SK-N-SH treated with all-trans-retinoic acid at 6 μM for 48 hours (cell line): ENCODE results near the gene SLC25A30.

Source experiments
- ATAC-seq: fragments of 200-7000 bp; cut with Tn5 transposase; 3 replicates; pipeline ENCODE4 v1.9.1; 2020; ENCODE audit warnings: mild to moderate bottlenecking, moderate library complexity
- BACH2 ChIP-seq: fragments of 250-450 bp; sonication (Bioruptor Pico); IDR thresholded peaks from 2 replicates; pipeline ENCODE4 v1.9.0; 2021; ENCODE audit warnings: mild to moderate bottlenecking, borderline replicate concordance
- CSDC2 ChIP-seq: fragments of 250-450 bp; sonication (Bioruptor Pico); IDR thresholded peaks from 2 replicates; pipeline ENCODE4 v1.5.0; 2020; ENCODE audit warnings: mild to moderate bottlenecking, moderate library complexity
- ESRRG ChIP-seq: fragments of 250-450 bp; sonication (Bioruptor Pico); IDR thresholded peaks from 2 replicates; pipeline ENCODE4 v1.6.1; 2021; ENCODE audit warnings: mild to moderate bottlenecking
- GLIS3 ChIP-seq: fragments of 250-450 bp; sonication (Bioruptor Pico); IDR thresholded peaks from 2 replicates; pipeline ENCODE4 v1.5.0; 2020; ENCODE audit warnings: mild to moderate bottlenecking, moderate library complexity
- ISL1 ChIP-seq: fragments of 250-450 bp; sonication (Bioruptor Pico); IDR thresholded peaks from 2 replicates; pipeline ENCODE4 v2.1.2; 2022; ENCODE audit warnings: mild to moderate bottlenecking, moderate library complexity
- OSR1 ChIP-seq: fragments of 250-450 bp; sonication (Bioruptor Pico); IDR thresholded peaks from 2 replicates; pipeline ENCODE4 v1.8.0; 2022; ENCODE audit warnings: moderate library complexity, mild to moderate bottlenecking, inconsistent platforms
- PATZ1 ChIP-seq: fragments of 250-450 bp; sonication (Bioruptor Pico); IDR thresholded peaks from 2 replicates; pipeline ENCODE4 v1.8.0; 2020; ENCODE audit warnings: mild to moderate bottlenecking, moderate library complexity, borderline replicate concordance
- PPARA ChIP-seq: fragments of 250-450 bp; sonication (Bioruptor Pico); IDR thresholded peaks from 2 replicates; pipeline ENCODE4 v1.5.0; 2020; ENCODE audit warnings: mild to moderate bottlenecking, borderline replicate concordance
- RARB ChIP-seq: fragments of 250-450 bp; sonication (Bioruptor Pico); IDR thresholded peaks from 2 replicates; pipeline ENCODE4 v1.8.0; 2021; ENCODE audit warnings: mild to moderate bottlenecking, moderate library complexity
- SNAI2 ChIP-seq: fragments of 250-450 bp; sonication (Bioruptor Pico); IDR thresholded peaks from 2 replicates; pipeline ENCODE4 v1.5.0; 2020; ENCODE audit warnings: mild to moderate bottlenecking, moderate library complexity
- TCF4 ChIP-seq: fragments of 250-450 bp; sonication (Bioruptor Pico); IDR thresholded peaks from 2 replicates; pipeline ENCODE4 v1.8.0; 2021; ENCODE audit warnings: mild to moderate bottlenecking, moderate library complexity, borderline replicate concordance
- TOX ChIP-seq: fragments of 250-450 bp; sonication (Bioruptor Pico); IDR thresholded peaks from 2 replicates; pipeline ENCODE4 v1.8.0; 2021; ENCODE audit warnings: mild to moderate bottlenecking, moderate library complexity, borderline replicate concordance
- TSHZ2 ChIP-seq: fragments of 250-450 bp; sonication (Bioruptor Pico); IDR thresholded peaks from 2 replicates; pipeline ENCODE4 v1.5.0; 2020; ENCODE audit warnings: mild to moderate bottlenecking, moderate library complexity
- ZFP3 ChIP-seq: fragments of 250-450 bp; sonication (Bioruptor Pico); IDR thresholded peaks from 2 replicates; pipeline ENCODE4 v1.5.0; 2020; ENCODE audit warnings: mild to moderate bottlenecking, moderate library complexity
- ZFP30 ChIP-seq: fragments of 450-650 bp; formaldehyde crosslinking; IDR thresholded peaks from 2 replicates; pipeline ENCODE4 v1.5.0; 2022; ENCODE audit warnings: mild to moderate bottlenecking, moderate library complexity
- ZNF70 ChIP-seq: fragments of 450-650 bp; formaldehyde crosslinking; IDR thresholded peaks from 2 replicates; pipeline ENCODE4 v1.5.0; 2020; ENCODE audit warnings: mild to moderate bottlenecking, moderate library complexity

The SLC25A30 gene

GRCh38 chr13:45417790-45418534, at the start of gene SLC25A30:
Gene SLC25A30, minus strand, starts transcription at chr13:45418373. Its CDS starts 6,948 bp downstream, at chr13:45411425.
- TF ChIP-seq OSR1 (CRISPR knock-in tag) (no peak), PATZ1 (CRISPR knock-in tag) (no peak), TSHZ2 (0 out of 2 replicates have a peak, but pooled peaks have one; percentile 19), BACH2 (CRISPR knock-in tag) (no peak), SNAI2 (CRISPR knock-in tag) (no peak)
- peak; percentile 96 for ATAC-seq

GRCh38 chr13:45466359-45466758, 48.2 kb upstream of the SLC25A30 start:
- ATAC-seq, result no peak
- TF ChIP-seq TCF4 (CRISPR knock-in tag) (no peak), GLIS3 (CRISPR knock-in tag) (no peak), TOX (CRISPR knock-in tag) (no peak), TSHZ2 (no peak), ESRRG (CRISPR knock-in tag) (no peak), BACH2 (CRISPR knock-in tag) (no peak), ISL1 (CRISPR knock-in tag) (no peak)
- TF ChIP-seq, all 23 proteins: peak for 0

- TF ChIP-seq ISL1 (CRISPR knock-in tag), result no peak
- no peak for TF ChIP-seq ZFP30 (CRISPR knock-in tag)
- no peak for TF ChIP-seq CSDC2 (CRISPR knock-in tag)
- TF ChIP-seq TSHZ2, result no peak
- no peak for TF ChIP-seq ESRRG (CRISPR knock-in tag)
- TF ChIP-seq PPARA (CRISPR knock-in tag), result no peak
- no peak for TF ChIP-seq ZFP3
- no peak for TF ChIP-seq RARB (CRISPR knock-in tag)
- no peak for TF ChIP-seq ZNF70 (CRISPR knock-in tag)
- TF ChIP-seq TCF4 (CRISPR knock-in tag), result no peak
- no peak for TF ChIP-seq BACH2 (CRISPR knock-in tag)
- peak; percentile 98 for ATAC-seq
These were observed 46.7 kb upstream of the SLC25A30 start, which contains the start of gene COG3 for GRCh38 chr13:45464687-45465453. Gene COG3, plus strand, starts transcription at chr13:45464939. Its CDS starts 98 bp downstream, at chr13:45465037.
